Parathyroid adenoma (tissue), 2 donors: Measurements from ENCODE around the gene ABCC5.

Experiments
- H2AFZ ChIP-seq: fragments of 300-600 bp; sonication (generic); one replicate; pipeline ENCODE4 v1.7.0; 2017; ENCODE audit warnings: antibody characterized with exemption, mild to moderate bottlenecking
- H3K27ac ChIP-seq: fragments of 300-600 bp; sonication (generic); one replicate; pipeline ENCODE4 v1.7.0; 2017
- H3K27me3 ChIP-seq: fragments of 300-600 bp; sonication (generic); one replicate; pipeline ENCODE4 v1.7.0; 2017; ENCODE audit warnings: low read length; ENCODE audit not compliant: control insufficient read depth, insufficient read depth
- H3K36me3 ChIP-seq: fragments of 300-600 bp; sonication (generic); one replicate; pipeline ENCODE4 v1.7.0; 2017; ENCODE audit warnings: low read length; ENCODE audit not compliant: control insufficient read depth, insufficient read depth
- H3K4me1 ChIP-seq: fragments of 300-600 bp; sonication (generic); one replicate; pipeline ENCODE4 v1.7.0; 2017; ENCODE audit warnings: control low read depth
- H3K4me2 ChIP-seq: fragments of 300-600 bp; sonication (generic); one replicate; pipeline ENCODE4 v1.7.0; 2017; ENCODE audit warnings: low read length
- H3K4me3 ChIP-seq: fragments of 300-600 bp; sonication (generic); one replicate; pipeline ENCODE4 v1.7.0; 2017; ENCODE audit warnings: low read depth, low read length
- H3K79me2 ChIP-seq: fragments of 300-600 bp; sonication (generic); one replicate; pipeline ENCODE4 v1.7.0; 2017; ENCODE audit warnings: control low read depth
- H3K9ac ChIP-seq: fragments of 300-600 bp; sonication (generic); one replicate; pipeline ENCODE4 v1.7.0; 2017; ENCODE audit warnings: mild to moderate bottlenecking
- H3K9me3 ChIP-seq: fragments of 300-600 bp; sonication (generic); one replicate; pipeline ENCODE4 v1.7.0; 2017; ENCODE audit warnings: low read length; ENCODE audit not compliant: control insufficient read depth
- CTCF ChIP-seq: fragments of 300-600 bp; sonication (generic); IDR thresholded peaks from one replicate; pipeline ENCODE4 v1.7.0; 2017; ENCODE audit warnings: antibody characterized with exemption, mild to moderate bottlenecking
- donor health status: primary hyperparathyroidism.

The ABCC5 gene

GRCh38 chr3:184016811-184017671, 643 bp downstream of the ABCC5 start:
- TF ChIP-seq CTCF, result peak; percentile 97
- H3K79me2 ChIP-seq, result peaks cover 10% of the 10 kb centered on the region
- peak overlapping the region; percentile 100 for H3K4me3 ChIP-seq
- H3K4me1 ChIP-seq, result peaks cover 12% of the 10 kb centered on the region
- H3K27ac ChIP-seq, result peak overlapping the region; percentile 75
- no peaks in the 10 kb centered on the region for H3K9me3 ChIP-seq
- H3K27me3 ChIP-seq, result no peaks in the 10 kb centered on the region
- H3K36me3 ChIP-seq, result no peaks in the 10 kb centered on the region
- peak overlapping the region; percentile 94 for H3K4me2 ChIP-seq
- no peak overlapping the region for H3K9ac ChIP-seq
- H2AFZ ChIP-seq, result peak overlapping the region; percentile 99

GRCh38 chr3:184016169-184016570, 1.5 kb downstream of the ABCC5 start:
- Histone ChIP-seq H3K27ac (peak overlapping the region; percentile 50), H3K9ac (peak overlapping the region; percentile 24)

GRCh38 chr3:184015381-184016019, 2.2 kb downstream of the ABCC5 start:
- Histone ChIP-seq H3K9me3 (no peaks in the 10 kb centered on the region), H3K27me3 (no peaks in the 10 kb centered on the region), H3K4me1 (peaks cover 12% of the 10 kb centered on the region), H3K9ac (no peak overlapping the region), H3K27ac (peak overlapping the region; percentile 50), H3K4me2 (peak overlapping the region; percentile 94), H2AFZ (peak overlapping the region; percentile 4), H3K79me2 (peaks cover 10% of the 10 kb centered on the region), H3K36me3 (no peaks in the 10 kb centered on the region), H3K4me3 (peak overlapping the region; percentile 31)
- no peak for TF ChIP-seq CTCF

More at GRCh38 chr3:184016169-184016570, 1.5 kb downstream of the ABCC5 start:
- no peak for TF ChIP-seq CTCF
- H3K4me1 ChIP-seq, result peaks cover 12% of the 10 kb centered on the region
- no peaks in the 10 kb centered on the region for H3K9me3 ChIP-seq
- peaks cover 10% of the 10 kb centered on the region for H3K79me2 ChIP-seq
- peak overlapping the region; percentile 94 for H3K4me2 ChIP-seq
- H3K36me3 ChIP-seq, result no peaks in the 10 kb centered on the region
- H2AFZ ChIP-seq, result peak overlapping the region; percentile 99
- H3K27me3 ChIP-seq, result no peaks in the 10 kb centered on the region
- H3K4me3 ChIP-seq, result peak overlapping the region; percentile 31

- no peak overlapping the region for H3K9ac ChIP-seq
- no peak overlapping the region for H2AFZ ChIP-seq
- H3K4me3 ChIP-seq, result no peak overlapping the region
- H3K9me3 ChIP-seq, result no peaks in the 10 kb centered on the region
- H3K4me2 ChIP-seq, result no peak overlapping the region
- TF ChIP-seq CTCF, result no peak
- H3K79me2 ChIP-seq, result peaks cover 10% of the 10 kb centered on the region
- peaks cover 15% of the 10 kb centered on the region for H3K4me1 ChIP-seq
- no peaks in the 10 kb centered on the region for H3K27me3 ChIP-seq
- H3K27ac ChIP-seq, result no peak overlapping the region
- H3K36me3 ChIP-seq, result no peaks in the 10 kb centered on the region
Observed at GRCh38 chr3:184011937-184012889, 5.5 kb downstream of the ABCC5 start.
